Aorta (tissue), 5 donors: ENCODE data around the gene FAM83D. TPM values are rescaled to one million over a fixed set of nuclear protein-coding genes. Genes with fewer than 3 reads are reported as not detected.

ENCODE experiments used
- ATAC-seq: fragments of 200-7000 bp; cut with Tn5 transposase; one replicate; pipeline ENCODE4 v1.9.1; 2022; ENCODE audit warnings: moderate library complexity; ENCODE audit not compliant: low FRiP score
- DNase-seq, 2 donors: peaks; one replicate each; pipeline ENCODE4 v3.0.0-alpha.2; 2020
- H3K27ac ChIP-seq, 2 donors: one replicate each; pipeline ENCODE4 v1.5.1; 2013; ENCODE audit warnings: low read length in 2 of 2, mild to moderate bottlenecking in 2 of 2, moderate library complexity in 2 of 2, control low read depth in 1 of 2, inconsistent platforms in 1 of 2, low read depth in 1 of 2
- H3K27me3 ChIP-seq, 2 donors: one replicate each; pipeline ENCODE4 v1.6.1; 2013; ENCODE audit warnings: control low read depth in 1 of 2, low read length in 1 of 2, mild to moderate bottlenecking in 1 of 2, moderate library complexity in 1 of 2; ENCODE audit not compliant: insufficient read depth in 2 of 2, control insufficient read depth in 1 of 2
- H3K36me3 ChIP-seq, 2 donors: one replicate each; pipeline ENCODE4 v1.6.1; 2013; ENCODE audit warnings: control low read depth in 1 of 2, low read length in 1 of 2, mild to moderate bottlenecking in 1 of 2; ENCODE audit not compliant: insufficient read depth in 2 of 2, control insufficient read depth in 1 of 2
- H3K4me1 ChIP-seq, 2 donors: one replicate each; pipeline ENCODE4 v1.6.1; 2013; ENCODE audit warnings: low read length in 2 of 2, control low read depth in 1 of 2, mild to moderate bottlenecking in 1 of 2, moderate library complexity in 1 of 2; ENCODE audit not compliant: insufficient read depth in 2 of 2, control insufficient read depth in 1 of 2
- H3K4me3 ChIP-seq, 2 donors: one replicate each; pipeline ENCODE4 v1.5.1; 2013; ENCODE audit warnings: low read length in 2 of 2, control low read depth in 1 of 2, mild to moderate bottlenecking in 1 of 2
- H3K9me3 ChIP-seq: one replicate; pipeline ENCODE4 v1.6.1; 2013; ENCODE audit warnings: mild to moderate bottlenecking, low read length; ENCODE audit not compliant: control insufficient read depth
- WGBS, 2 donors: extraction: QIAGEN DNeasy Blood & Tissue Kit; methylation state at CpG; one replicate each; pipeline ENCODE4 v1.1.7; 2013; 5-methylcytosine and 5-hydroxymethylcytosine counted together
- intact Hi-C, 2 donors: fragments of 100-400 bp; cut with DNase I; formaldehyde crosslinking; loops; one replicate each; pipeline versions ENCODE4 v1.14.2 to v1.15.0; 2022
- polyA plus RNA-seq, 2 donors: library from polyadenylated mRNA; stranded (reverse); fragments of 200-250 nt; gene quantifications; one replicate each; pipeline ENCODE4 v1.2.3, GENCODE V29; 2013
- total RNA-seq, 2 donors: library from RNA; stranded (reverse); fragmentation: NEBNext Ultra II Directional; extraction: Animal tissue kit (Norgen Biotek cat#: 25700); gene quantifications; one replicate each; pipeline ENCODE4 v1.2.1, GENCODE V29; 2021
- donor health status: healthy with polysubstance abuse.
- donor health status: Bipolar disorder and iron deficiency.
- donor health status: DM: no; HTN: no; CAD: no.
- donor health status: DM: no; HTN: no; CAD: no.
- donor health status: DM: yes; HTN: yes; CAD: no.

Gene FAM83D
- total and polyA plus RNA-seq, 4 donors = 1.1 to 6.1 (median 3.1) TPM

- intact Hi-C loops = no loop called here
- ATAC-seq = no peak
- DNase-seq = no peak
Measured at GRCh38 chr20:38883981-38884733, 42.1 kb upstream of the FAM83D start.

GRCh38 chr20:38885357-38885756 lies 40.9 kb upstream of the FAM83D start:
- intact Hi-C loops = no loop called here
- Histone ChIP-seq H3K27ac (no peak overlapping the region), H3K36me3 (no peaks in the 10 kb centered on the region), H3K4me3 (no peak overlapping the region), H3K27me3 (no peaks in the 10 kb centered on the region), H3K9me3 (no peaks in the 10 kb centered on the region), H3K4me1 (no peaks in the 10 kb centered on the region)
- 69 to 71% methylated on average over 6 of the region's 6 CpGs for WGBS, 2 donors
- no peak for ATAC-seq
- DNase-seq = no peak

More at GRCh38 chr20:38883981-38884733, 42.1 kb upstream of the FAM83D start:
- no peak overlapping the region for H3K27ac ChIP-seq
- no peaks in the 10 kb centered on the region for H3K4me1 ChIP-seq
- no peaks in the 10 kb centered on the region for H3K9me3 ChIP-seq
- no peaks in the 10 kb centered on the region for H3K27me3 ChIP-seq
- H3K4me3 ChIP-seq = no peak overlapping the region
- no peaks in the 10 kb centered on the region for H3K36me3 ChIP-seq
- WGBS, 2 donors = 88 to 89% methylated on average over 13 of the region's 13 CpGs

DNA sequence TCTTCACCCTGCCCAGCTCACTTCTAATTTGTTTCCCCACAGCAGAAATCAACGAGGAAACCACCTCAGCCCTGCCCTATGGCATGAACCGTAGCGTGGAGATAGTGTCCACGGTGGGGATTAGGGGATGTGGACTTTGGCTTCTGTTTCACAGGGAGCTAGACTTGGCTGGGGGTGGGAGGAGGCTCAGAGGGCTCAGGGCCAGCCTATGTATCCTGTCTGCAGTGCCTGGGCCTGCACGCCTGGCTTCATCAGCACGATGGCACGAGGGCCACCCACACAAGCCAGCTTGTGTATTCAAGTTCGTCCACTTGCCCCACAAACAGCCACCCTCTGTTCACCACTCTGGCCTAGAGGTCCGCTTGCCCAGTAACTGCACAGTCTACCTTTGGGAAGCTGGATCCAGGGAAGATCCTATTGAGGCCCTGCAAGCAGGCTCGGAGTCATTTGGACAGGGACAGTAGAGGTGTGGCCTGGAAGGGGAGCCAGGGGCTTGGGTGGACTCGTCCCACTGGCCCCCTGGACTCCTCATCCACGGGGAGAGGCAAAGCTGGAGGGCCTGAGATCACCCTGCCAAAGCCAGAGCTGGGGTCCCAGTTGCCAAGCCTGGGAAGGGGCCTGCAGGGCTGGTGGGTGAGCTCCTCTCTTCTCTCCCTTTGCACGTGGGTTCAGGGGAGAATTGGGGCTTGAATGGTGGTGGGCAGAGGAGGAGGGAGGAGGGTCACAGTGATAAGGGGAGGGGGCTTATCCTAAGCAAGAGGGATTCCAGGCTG lies 38.0 kb upstream of the FAM83D start:
- DNase-seq (no peak), ATAC-seq (no peak)
- intact Hi-C loops = no loop called here
- Histone ChIP-seq H3K9me3 (no peaks in the 10 kb centered on the region), H3K4me1 (no peaks in the 10 kb centered on the region), H3K36me3 (no peaks in the 10 kb centered on the region), H3K27ac (no peak overlapping the region), H3K4me3 (no peak overlapping the region), H3K27me3 (no peaks in the 10 kb centered on the region)
- 67 to 71% methylated on average over 13 of the region's 13 CpGs for WGBS, 2 donors

- 67 to 77% methylated on average over 2 of the region's 2 CpGs for WGBS, 2 donors
- H3K4me3 ChIP-seq = no peak overlapping the region
- no peaks in the 10 kb centered on the region for H3K4me1 ChIP-seq
- ATAC-seq (no peak), DNase-seq (no peak)
- no peaks in the 10 kb centered on the region for H3K9me3 ChIP-seq
- no peak overlapping the region for H3K27ac ChIP-seq
- intact Hi-C loops = no loop called here
- H3K27me3 ChIP-seq = no peaks in the 10 kb centered on the region
- no peaks in the 10 kb centered on the region for H3K36me3 ChIP-seq
Measured at GRCh38 chr20:38889050-38889449, 37.2 kb upstream of the FAM83D start.

- intact Hi-C loops = loop anchor here (5.0 to 10.0 kb wide), 2 partner anchors 165 to 243 kb away; partner anchors contain the start of gene SLC32A1 (in 1 of the 2)
- Histone ChIP-seq H3K9me3 (no peaks in the 10 kb centered on the region), H3K27me3 (no peaks in the 10 kb centered on the region), H3K36me3 (no peaks in the 10 kb centered on the region), H3K27ac (no peak overlapping the region), H3K4me3 (no peak overlapping the region), H3K4me1 (no peaks in the 10 kb centered on the region)
- WGBS, 2 donors = 47 to 52% methylated on average over 13 of the region's 13 CpGs
- no peak for DNase-seq
- ATAC-seq = no peak
Measured at GRCh38 chr20:38889792-38890496, 36.3 kb upstream of the FAM83D start.

DNA sequence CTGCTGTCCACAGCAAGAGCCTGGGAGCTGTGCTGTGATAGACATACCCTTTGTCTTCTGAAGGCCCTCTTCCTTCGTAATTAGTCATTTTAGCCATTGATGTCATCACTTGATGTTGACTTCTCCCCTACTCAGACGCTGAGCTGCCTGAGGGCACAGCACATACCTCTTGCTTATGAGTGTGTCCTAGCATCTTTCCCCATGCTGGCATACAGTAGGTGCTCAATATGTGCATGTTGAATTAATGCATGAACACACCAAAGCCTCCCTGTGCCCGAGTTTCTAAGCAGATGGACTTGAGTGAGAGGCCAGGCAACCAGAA lies 35.8 kb upstream of the FAM83D start:
- H3K27me3 ChIP-seq = no peaks in the 10 kb centered on the region
- no peaks in the 10 kb centered on the region for H3K36me3 ChIP-seq
- WGBS, 2 donors = 62 to 69% methylated on average over 3 of the region's 3 CpGs
- no peak for ATAC-seq
- intact Hi-C loops = loop anchor here (5.0 to 10.0 kb wide), 2 partner anchors 166 to 243 kb away; partner anchors contain the start of gene SLC32A1 (in 1 of the 2)
- H3K9me3 ChIP-seq = no peaks in the 10 kb centered on the region
- no peak overlapping the region for H3K4me3 ChIP-seq
- no peaks in the 10 kb centered on the region for H3K4me1 ChIP-seq
- no peak overlapping the region for H3K27ac ChIP-seq
- no peak for DNase-seq

- Histone ChIP-seq H3K4me3 (no peak overlapping the region), H3K36me3 (no peaks in the 10 kb centered on the region), H3K27ac (no peak overlapping the region), H3K9me3 (no peaks in the 10 kb centered on the region), H3K4me1 (no peaks in the 10 kb centered on the region), H3K27me3 (no peaks in the 10 kb centered on the region)
- ATAC-seq = no peak
- DNase-seq = peak in 1 of 2 donors; percentile 50
- intact Hi-C loops = loop anchor here (2.0 to 10.0 kb wide), 3 partner anchors 168 to 246 kb away; partner anchors contain the start of gene SLC32A1 (in 1 of the 2)
- WGBS, 2 donors = 73 to 80% methylated on average over 11 of the region's 11 CpGs
Measured at GRCh38 chr20:38892091-38892981, 33.9 kb upstream of the FAM83D start.

- DNase-seq (no peak), ATAC-seq (no peak)
- Histone ChIP-seq H3K36me3 (no peaks in the 10 kb centered on the region), H3K9me3 (no peaks in the 10 kb centered on the region), H3K4me1 (no peaks in the 10 kb centered on the region), H3K27me3 (no peaks in the 10 kb centered on the region), H3K27ac (no peak overlapping the region), H3K4me3 (no peak overlapping the region)
- intact Hi-C loops = loop anchor here (2.0 to 10.0 kb wide), 3 partner anchors 168 to 246 kb away; partner anchors contain the start of gene SLC32A1 (in 1 of the 2)
- WGBS, 2 donors = 15 to 27% methylated on average over 6 of the region's 6 CpGs
Measured at GRCh38 chr20:38893056-38893564, 33.1 kb upstream of the FAM83D start.
